ENCODE measurements around the gene UBA1.
A peak's percentile ranks its signal among the peaks of the same experiment; 100 is the strongest.

UBA1 gene

DNA sequence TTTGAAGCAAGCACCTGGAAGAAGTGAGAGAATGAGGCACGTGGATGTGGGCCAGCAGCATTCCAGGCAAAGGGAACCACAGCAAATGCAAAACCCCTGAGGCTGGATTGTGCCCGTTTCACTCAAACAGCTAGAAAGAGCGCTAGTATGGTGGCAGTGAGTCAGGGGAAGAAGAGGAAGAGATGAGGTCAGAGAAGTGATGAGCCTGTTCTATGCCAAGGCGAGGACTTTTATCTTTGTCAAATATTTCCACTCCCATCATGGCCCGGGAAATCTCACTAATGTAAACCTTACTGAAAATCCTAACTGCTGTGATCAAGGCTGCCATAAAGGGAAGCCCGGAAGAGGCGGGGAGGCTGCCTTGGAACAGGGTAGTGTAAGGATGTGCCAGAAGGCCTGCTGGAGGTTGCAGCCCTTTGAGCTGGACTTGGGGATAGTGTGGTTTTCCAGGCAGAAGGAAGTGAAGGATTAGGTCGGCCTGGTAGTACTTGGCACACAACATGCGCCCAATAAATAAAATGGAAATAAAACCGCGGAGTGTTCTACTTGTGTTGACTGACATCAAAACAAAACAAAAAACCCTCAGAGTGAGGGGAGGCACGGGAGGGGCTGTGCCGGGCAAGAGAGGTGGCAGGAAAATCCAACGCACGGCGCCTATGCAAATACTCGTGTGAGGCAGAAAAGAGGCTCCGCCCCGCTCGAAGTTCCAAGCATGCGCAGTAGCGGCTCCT lies 23.7 kb downstream of the UBA1 start:
- no peak for DNase-seq (ENCODE audit: extremely low read depth, insufficient read length)
- TF ChIP-seq, protein P1, sequence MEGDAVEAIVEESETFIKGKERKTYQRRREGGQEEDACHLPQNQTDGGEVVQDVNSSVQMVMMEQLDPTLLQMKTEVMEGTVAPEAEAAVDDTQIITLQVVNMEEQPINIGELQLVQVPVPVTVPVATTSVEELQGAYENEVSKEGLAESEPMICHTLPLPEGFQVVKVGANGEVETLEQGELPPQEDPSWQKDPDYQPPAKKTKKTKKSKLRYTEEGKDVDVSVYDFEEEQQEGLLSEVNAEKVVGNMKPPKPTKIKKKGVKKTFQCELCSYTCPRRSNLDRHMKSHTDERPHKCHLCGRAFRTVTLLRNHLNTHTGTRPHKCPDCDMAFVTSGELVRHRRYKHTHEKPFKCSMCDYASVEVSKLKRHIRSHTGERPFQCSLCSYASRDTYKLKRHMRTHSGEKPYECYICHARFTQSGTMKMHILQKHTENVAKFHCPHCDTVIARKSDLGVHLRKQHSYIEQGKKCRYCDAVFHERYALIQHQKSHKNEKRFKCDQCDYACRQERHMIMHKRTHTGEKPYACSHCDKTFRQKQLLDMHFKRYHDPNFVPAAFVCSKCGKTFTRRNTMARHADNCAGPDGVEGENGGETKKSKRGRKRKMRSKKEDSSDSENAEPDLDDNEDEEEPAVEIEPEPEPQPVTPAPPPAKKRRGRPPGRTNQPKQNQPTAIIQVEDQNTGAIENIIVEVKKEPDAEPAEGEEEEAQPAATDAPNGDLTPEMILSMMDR (IDR thresholded peaks at IDR 0.05; ENCODE audit: insufficient read depth, low read length, poor library complexity, severe bottlenecking) = no peak
- H3K36me3 ChIP-seq (ENCODE audit: control insufficient read depth, insufficient read depth, low read length) = peaks cover 32% of the 10 kb centered on the region
- no peak overlapping the region for H3K4me3 ChIP-seq (replicated peaks; ENCODE audit: low read depth, low read length)
- no peaks in the 10 kb centered on the region for H3K27me3 ChIP-seq (replicated peaks; ENCODE audit: control insufficient read depth, insufficient read depth, low read length)

DNA sequence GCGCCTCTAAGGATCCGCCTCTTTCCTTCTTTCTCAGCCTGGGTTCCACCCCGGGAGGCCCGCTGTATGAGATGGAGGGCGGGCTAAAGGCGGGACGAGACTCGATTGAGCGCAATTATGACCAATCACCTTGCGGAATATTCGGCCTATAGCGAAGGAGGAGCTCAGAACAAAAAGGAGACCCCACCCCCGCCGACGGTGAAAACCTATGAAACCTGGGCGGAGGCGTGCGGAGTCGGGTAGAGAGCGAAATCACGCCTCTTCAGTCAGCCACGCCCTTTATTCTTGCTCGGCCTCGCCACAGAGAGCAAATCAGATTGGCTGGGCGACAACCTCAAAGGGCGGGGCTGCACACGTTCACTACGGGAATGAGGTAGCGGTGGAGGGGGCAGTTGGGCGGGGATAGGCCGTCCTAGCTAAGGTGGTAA lies 24.2 kb downstream of the UBA1 start:
- TF ChIP-seq, protein P1 (IDR thresholded peaks at IDR 0.05; ENCODE audit: insufficient read depth, low read length, poor library complexity, severe bottlenecking) = no peak
- H3K4me3 ChIP-seq (replicated peaks; ENCODE audit: low read depth, low read length) = peak overlapping the region; percentile 77
- H3K27me3 ChIP-seq (replicated peaks; ENCODE audit: control insufficient read depth, insufficient read depth, low read length) = no peaks in the 10 kb centered on the region
- DNase-seq (ENCODE audit: extremely low read depth, insufficient read length) = peak; percentile 93
- H3K36me3 ChIP-seq (ENCODE audit: control insufficient read depth, insufficient read depth, low read length) = peaks cover 27% of the 10 kb centered on the region

DNA sequence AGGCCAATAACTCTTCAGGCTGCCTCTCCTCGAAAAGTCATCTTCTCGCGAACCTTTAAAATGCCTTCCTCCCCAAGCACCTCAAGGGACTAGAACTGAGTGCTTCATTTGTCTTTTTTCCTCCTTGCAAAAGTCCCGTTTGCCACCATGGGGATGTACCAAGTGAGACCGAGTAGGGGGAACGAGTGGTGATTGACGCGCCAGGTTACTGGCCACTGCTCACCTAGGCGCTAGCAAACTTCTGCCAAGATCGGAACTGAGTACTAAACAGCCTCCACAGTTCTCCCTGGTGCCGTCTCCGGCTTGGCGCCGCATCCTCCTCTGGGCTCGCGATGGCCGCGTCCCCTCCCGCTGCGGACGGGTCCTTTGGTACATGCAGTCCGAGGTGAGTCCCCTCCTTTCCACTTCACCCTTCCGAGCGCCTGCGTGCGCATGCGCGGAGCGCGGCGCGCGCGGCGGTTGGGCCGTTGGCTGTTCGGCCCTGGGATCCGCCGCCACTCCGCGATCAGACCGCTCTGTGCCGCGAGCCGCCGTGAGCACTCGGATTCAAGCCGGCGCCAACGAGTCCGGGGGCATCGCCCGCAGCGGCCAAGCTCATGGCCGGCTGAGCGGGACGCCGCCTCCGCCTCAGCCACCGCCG lies 24.8 kb downstream of the UBA1 start, which contains the start of gene CDK16:
TSS of gene CDK16 (plus strand) at position 402 of the 640 bp plus-strand sequence. CDS start 4,877 bp downstream, outside the sequence.
- Histone ChIP-seq H3K36me3 (ENCODE audit: control insufficient read depth, insufficient read depth, low read length) (peaks cover 23% of the 10 kb centered on the region), H3K27me3 (replicated peaks; ENCODE audit: control insufficient read depth, insufficient read depth, low read length) (no peaks in the 10 kb centered on the region), H3K4me3 (replicated peaks; ENCODE audit: low read depth, low read length) (peak within 1 kb of the TSS; percentile 77)
- TF ChIP-seq, protein P1 (IDR thresholded peaks at IDR 0.05; ENCODE audit: insufficient read depth, low read length, poor library complexity, severe bottlenecking) = no peak
- DNase-seq (ENCODE audit: extremely low read depth, insufficient read length) = peak; percentile 97

DNA sequence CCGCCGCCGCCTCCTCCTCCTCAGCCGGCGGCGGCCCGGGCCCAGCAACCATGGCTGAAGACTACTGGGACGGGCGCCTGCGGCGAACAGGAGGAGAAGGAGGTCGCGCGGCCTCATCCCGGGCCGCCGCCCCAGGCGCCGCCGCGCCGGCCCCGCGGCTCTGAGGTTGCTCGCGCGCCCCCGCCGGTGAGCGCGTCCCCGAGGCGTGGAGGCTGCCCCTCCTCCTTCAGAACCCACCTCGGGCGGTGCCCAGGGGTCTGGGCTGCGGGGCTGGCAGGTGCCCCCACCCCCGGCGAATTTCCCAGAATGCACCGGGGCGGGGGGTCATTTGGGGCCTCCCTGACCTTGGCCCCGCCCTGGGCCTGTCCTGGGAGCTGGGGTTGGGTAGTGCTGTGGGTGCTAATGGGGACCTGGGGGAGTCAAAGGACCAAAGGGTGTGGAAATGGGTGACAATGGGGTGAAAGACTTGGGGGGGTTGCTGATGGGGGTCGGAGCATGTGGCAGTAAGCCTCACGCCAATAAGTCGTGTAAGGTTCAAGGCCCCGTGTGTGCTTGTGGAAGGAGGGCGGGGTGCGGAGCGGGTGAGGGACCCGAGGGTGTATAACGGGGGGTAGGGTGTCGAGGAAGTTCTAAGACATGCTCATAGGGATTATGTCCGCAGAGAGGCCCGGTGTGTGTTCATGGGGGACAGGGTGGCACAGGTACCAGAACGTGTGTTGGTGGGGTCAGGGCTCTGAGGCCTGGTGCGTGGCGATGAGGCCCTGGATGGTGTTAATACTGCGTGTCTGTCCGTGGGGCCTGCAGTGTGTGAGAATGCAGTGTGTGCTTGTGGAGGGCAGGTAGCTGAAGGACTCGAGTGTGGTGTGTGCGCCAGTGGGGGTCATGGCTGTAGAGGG lies 25.5 kb downstream of the UBA1 start:
- H3K4me3 ChIP-seq (replicated peaks; ENCODE audit: low read depth, low read length) = peak overlapping the region; percentile 77
- peak; percentile 55 for DNase-seq (ENCODE audit: extremely low read depth, insufficient read length)
- no peaks in the 10 kb centered on the region for H3K27me3 ChIP-seq (replicated peaks; ENCODE audit: control insufficient read depth, insufficient read depth, low read length)
- TF ChIP-seq, protein P1 (IDR thresholded peaks at IDR 0.05; ENCODE audit: insufficient read depth, low read length, poor library complexity, severe bottlenecking) = no peak
- H3K36me3 ChIP-seq (ENCODE audit: control insufficient read depth, insufficient read depth, low read length) = peaks cover 21% of the 10 kb centered on the region

DNA sequence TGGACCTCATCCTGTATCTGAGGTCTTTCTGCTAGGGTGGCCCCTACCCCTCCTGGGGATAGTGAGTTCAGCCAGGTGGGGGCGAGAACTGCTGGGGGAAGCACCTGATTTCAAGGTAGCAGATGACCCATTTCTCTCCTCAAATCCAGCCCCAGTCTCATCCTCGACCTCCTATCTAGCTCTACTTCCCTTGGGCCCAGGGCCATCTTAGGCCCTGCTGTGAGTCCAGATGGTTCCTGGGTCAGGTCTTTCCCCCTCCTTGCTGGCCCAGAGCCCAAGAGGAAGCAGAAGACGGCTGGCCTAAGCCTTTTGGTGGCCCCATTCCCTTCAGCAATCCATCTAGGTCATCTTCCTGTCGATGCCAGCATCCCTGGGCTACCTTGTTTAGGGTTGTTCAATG lies 28.1 kb downstream of the UBA1 start:
- Histone ChIP-seq H3K4me3 (replicated peaks; ENCODE audit: low read depth, low read length) (no peak overlapping the region), H3K27me3 (replicated peaks; ENCODE audit: control insufficient read depth, insufficient read depth, low read length) (no peaks in the 10 kb centered on the region), H3K36me3 (ENCODE audit: control insufficient read depth, insufficient read depth, low read length) (peaks cover 14% of the 10 kb centered on the region)
- TF ChIP-seq, protein P1 (IDR thresholded peaks at IDR 0.05; ENCODE audit: insufficient read depth, low read length, poor library complexity, severe bottlenecking) = no peak
- DNase-seq (ENCODE audit: extremely low read depth, insufficient read length) = no peak
